GM23248 (cell line): ENCODE data around the gene APOL3.
"Not testable (repeated sequence)": the region's sequence is repeated elsewhere in the genome, so short reads cannot be mapped to it uniquely, and the experiment has no call there.

Experiments used
- EZH2 ChIP-seq: fragments of 200-600 bp; sonication (generic); IDR thresholded peaks from 2 replicates; pipeline ENCODE4 v1.6.1; 2018; ENCODE audit warnings: antibody characterized with exemption, mild to moderate bottlenecking; ENCODE audit not compliant: insufficient read depth, poor library complexity, severe bottlenecking
- EZH2phosphoT487 ChIP-seq: fragments of 200-600 bp; sonication (generic); IDR thresholded peaks from 2 replicates; pipeline ENCODE4 v1.6.1; 2018; ENCODE audit warnings: antibody characterized with exemption, moderate library complexity, mild to moderate bottlenecking, low read depth; ENCODE audit not compliant: insufficient read depth

DNA sequence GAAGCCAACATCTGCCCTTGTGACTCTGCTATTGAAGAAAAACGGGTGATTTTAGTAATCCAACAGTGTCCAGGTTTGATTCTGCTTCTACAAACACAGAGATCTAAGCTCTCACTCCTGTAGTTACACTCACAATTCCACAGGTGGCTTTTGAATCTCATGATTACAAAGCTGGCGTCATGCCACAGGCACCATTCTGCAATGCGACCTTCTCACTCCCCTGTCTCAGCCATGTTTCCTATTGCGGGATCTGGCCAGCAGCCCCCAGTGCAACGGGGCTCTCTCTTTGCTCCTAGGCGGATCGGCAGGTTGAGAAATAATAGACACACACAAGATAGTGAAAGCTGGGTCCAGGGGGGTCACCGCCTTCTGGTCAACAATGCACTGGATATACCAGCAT lies 42.4 kb upstream of the APOL3 start:
- TF ChIP-seq EZH2, EZH2phosphoT487: not testable (repeated sequence)
